H9 (cell line): ENCODE data around the gene GRAMD1C. TPM values are rescaled to one million over a fixed set of nuclear protein-coding genes. Genes with fewer than 3 reads are reported as not detected.

Source experiments
- DNase-seq: peaks from one replicate; pipeline ENCODE4 v3.0.0-alpha.2; 2017
- H2AFZ ChIP-seq: one replicate; pipeline ENCODE4 v1.6.1; 2013; ENCODE audit warnings: mild to moderate bottlenecking, low read length, control low read depth, moderate library complexity
- H2AK5ac ChIP-seq: 2 replicates; pipeline ENCODE4 v1.6.1; 2013; ENCODE audit warnings: low read length, control low read depth, mixed read lengths; ENCODE audit not compliant: insufficient read length
- H2BK120ac ChIP-seq: one replicate; pipeline ENCODE4 v1.6.1; 2013; ENCODE audit warnings: low read depth, mild to moderate bottlenecking, low read length, control low read depth, inconsistent platforms; ENCODE audit not compliant: poor library complexity, severe bottlenecking
- H2BK12ac ChIP-seq: 2 replicates; pipeline ENCODE4 v1.6.1; 2013; ENCODE audit warnings: low read length, control low read depth, mixed read lengths, low read depth; ENCODE audit not compliant: insufficient read length
- H2BK15ac ChIP-seq: 2 replicates; pipeline ENCODE4 v1.6.1; 2013; ENCODE audit warnings: low read depth, low read length, control low read depth
- H2BK20ac ChIP-seq: one replicate; pipeline ENCODE4 v1.6.1; 2013; ENCODE audit warnings: low read depth, mild to moderate bottlenecking, low read length, control low read depth, inconsistent platforms; ENCODE audit not compliant: poor library complexity, severe bottlenecking
- H2BK5ac ChIP-seq: 2 replicates; pipeline ENCODE4 v1.6.1; 2013; ENCODE audit warnings: low read length, control low read depth, mixed read lengths; ENCODE audit not compliant: insufficient read length
- H3K14ac ChIP-seq: 2 replicates; pipeline ENCODE4 v1.6.1; 2013; ENCODE audit warnings: low read length, control low read depth; ENCODE audit not compliant: insufficient read depth
- H3K18ac ChIP-seq: 2 replicates; pipeline ENCODE4 v1.6.1; 2013; ENCODE audit warnings: low read depth, mild to moderate bottlenecking, mixed read lengths, low read length, control low read depth; ENCODE audit not compliant: insufficient read length
- H3K23ac ChIP-seq: 2 replicates; pipeline ENCODE4 v1.6.1; 2013; ENCODE audit warnings: low read length, control low read depth, mixed read lengths, low read depth; ENCODE audit not compliant: insufficient read length
- H3K23me2 ChIP-seq: 2 replicates; pipeline ENCODE4 v1.6.1; 2013; ENCODE audit warnings: low read depth, mild to moderate bottlenecking, mixed read lengths, low read length, control low read depth; ENCODE audit not compliant: insufficient read length, poor library complexity, severe bottlenecking
- H3K27ac ChIP-seq: 2 replicates; pipeline ENCODE4 v1.5.1; 2013; ENCODE audit warnings: low read length, control low read depth, mixed read lengths, low read depth; ENCODE audit not compliant: insufficient read length
- H3K27me3 ChIP-seq: 2 replicates; pipeline ENCODE4 v1.6.1; 2013; ENCODE audit warnings: low read length, control low read depth, inconsistent platforms; ENCODE audit not compliant: insufficient read depth
- H3K4ac ChIP-seq: 2 replicates; pipeline ENCODE4 v1.6.1; 2013; ENCODE audit warnings: low read depth, mild to moderate bottlenecking, control low read depth, inconsistent platforms, low read length, moderate library complexity
- H3K4me1 ChIP-seq: 2 replicates; pipeline ENCODE4 v1.6.1; 2013; ENCODE audit warnings: low read length, control low read depth, inconsistent platforms; ENCODE audit not compliant: insufficient read depth
- H3K4me2 ChIP-seq: 2 replicates; pipeline ENCODE4 v1.6.1; 2013; ENCODE audit warnings: low read length, control low read depth, mixed read lengths; ENCODE audit not compliant: insufficient read length, insufficient read depth
- H3K56ac ChIP-seq: 2 replicates; pipeline ENCODE4 v1.6.1; 2013; ENCODE audit warnings: low read depth, mild to moderate bottlenecking, mixed read lengths, low read length, control low read depth; ENCODE audit not compliant: insufficient read length
- H3K79me1 ChIP-seq: 2 replicates; pipeline ENCODE4 v1.6.1; 2013; ENCODE audit warnings: low read depth, mild to moderate bottlenecking, moderate library complexity, low read length, control low read depth, inconsistent platforms; ENCODE audit not compliant: insufficient read depth, poor library complexity, severe bottlenecking
- H3K79me2 ChIP-seq: 2 replicates; pipeline ENCODE4 v1.6.1; 2013; ENCODE audit warnings: low read length, control low read depth, inconsistent platforms; ENCODE audit not compliant: insufficient read depth
- H3K9ac ChIP-seq: 2 replicates; pipeline ENCODE4 v1.6.1; 2013; ENCODE audit warnings: low read length, control low read depth, mixed read lengths; ENCODE audit not compliant: insufficient read length; ENCODE audit errors: extremely low read depth
- H3K9me3 ChIP-seq: one replicate; pipeline ENCODE4 v1.6.1; 2013; ENCODE audit warnings: low read depth, low read length, inconsistent platforms; ENCODE audit not compliant: control insufficient read depth
- H3T11ph ChIP-seq: one replicate; pipeline ENCODE4 v1.6.1; 2013; ENCODE audit warnings: mild to moderate bottlenecking, low read length, control low read depth, inconsistent platforms
- H4K20me1 ChIP-seq: one replicate; pipeline ENCODE4 v1.6.1; 2013; ENCODE audit not compliant: control insufficient read depth, insufficient read length, insufficient read depth
- H4K5ac ChIP-seq: 2 replicates; pipeline ENCODE4 v1.6.1; 2013; ENCODE audit warnings: low read depth, mild to moderate bottlenecking, mixed read lengths, low read length, control low read depth; ENCODE audit not compliant: insufficient read length
- H4K8ac ChIP-seq: replicated peaks from 2 replicates; pipeline ENCODE4 v1.6.1; 2013; ENCODE audit warnings: low read length, control low read depth, mixed read lengths, low read depth; ENCODE audit not compliant: insufficient read length
- H4K91ac ChIP-seq: 2 replicates; pipeline ENCODE4 v1.6.1; 2013; ENCODE audit warnings: low read depth, mild to moderate bottlenecking, moderate library complexity, mixed read lengths, low read length, control low read depth; ENCODE audit not compliant: insufficient read length
- H3K27ac Mint-ChIP-seq, 3 experiments: 2 replicates in 2 of 3; 3 replicates in 1 of 3; pipeline ENCODE4 v1.8.0; 2020 to 2021; ENCODE audit warnings: mixed read lengths in 3 of 3, mild to moderate bottlenecking in 1 of 3, moderate library complexity in 1 of 3
- H3K27me3 Mint-ChIP-seq: 2 replicates; pipeline ENCODE4 v1.8.0; 2021; ENCODE audit warnings: low read depth, mild to moderate bottlenecking, moderate library complexity, mixed read lengths
- H3K36me3 Mint-ChIP-seq, 3 experiments: 2 replicates in 2 of 3; 3 replicates in 1 of 3; pipeline ENCODE4 v1.8.0; 2020 to 2021; ENCODE audit warnings: low read depth in 3 of 3, mixed read lengths in 3 of 3; ENCODE audit not compliant: insufficient read depth in 1 of 3
- H3K4me1 Mint-ChIP-seq, 2 experiments: 2 replicates each; pipeline ENCODE4 v1.8.0; 2020; ENCODE audit warnings: mixed read lengths in 2 of 2
- H3K4me3 Mint-ChIP-seq, 2 experiments: 2 replicates in 1 of 2; 3 replicates in 1 of 2; pipeline ENCODE4 v1.8.0; 2020 to 2021; ENCODE audit warnings: mild to moderate bottlenecking in 2 of 2, mixed read lengths in 2 of 2, moderate library complexity in 1 of 2
- H3K9me3 Mint-ChIP-seq, 2 experiments: 2 replicates in 1 of 2; 3 replicates in 1 of 2; pipeline ENCODE4 v1.8.0; 2020; ENCODE audit warnings: mild to moderate bottlenecking in 2 of 2, mixed read lengths in 2 of 2, moderate library complexity in 1 of 2
- WGBS: extraction: QIAGEN DNeasy Blood & Tissue Kit; methylation state at CpG from one replicate; pipeline ENCODE4 v1.1.7; 2013; ENCODE audit warnings: missing lambda C conversion rate, low lambda C conversion rate, mixed read lengths; ENCODE audit not compliant: insufficient read length; ENCODE audit errors: extremely low coverage; 5-methylcytosine and 5-hydroxymethylcytosine counted together
- total RNA-seq: library from RNA; stranded (reverse); gene quantifications from 2 replicates; pipeline ENCODE4 v1.2.1, GENCODE V29; 2021
- TF ChIP-seq, protein P1 (sequence below): fragments of 200-600 bp; sonication (generic); conservative IDR thresholded peaks from 3 replicates; pipeline ENCODE4 v1.8.0; 2021; ENCODE audit warnings: antibody characterized with exemption, mild to moderate bottlenecking

GRAMD1C gene
- total RNA-seq, 1 experiment from 2014 or later, result 1.8 TPM

DNA sequence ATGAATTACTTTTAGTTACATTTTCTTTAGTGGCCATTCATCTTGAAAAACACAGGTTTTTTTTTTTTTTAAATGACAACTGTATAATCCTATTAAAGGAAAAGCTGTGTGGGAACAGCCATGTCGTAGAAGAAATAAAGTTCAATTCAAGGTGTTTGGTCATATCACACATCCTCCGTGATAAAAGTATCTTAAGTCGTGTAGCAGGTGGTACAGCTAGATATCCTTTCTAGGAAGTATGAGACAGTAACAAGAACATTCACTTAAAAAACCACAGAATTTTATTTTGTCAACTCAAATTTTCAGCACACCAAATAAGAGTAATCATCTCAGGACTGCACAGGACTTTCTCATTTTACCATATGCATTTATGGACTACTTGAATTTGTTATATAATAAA, 125.3 kb downstream of the GRAMD1C start:
- no peak overlapping the region for H3K4me3 Mint-ChIP-seq
- H3K4me1 Mint-ChIP-seq, result peaks cover 7 to 9% of the 10 kb centered on the region in 2 experiments
- H2BK20ac ChIP-seq, result no peak overlapping the region
- H4K5ac ChIP-seq, result no peak overlapping the region
- no peaks in the 10 kb centered on the region for H3K79me2 ChIP-seq
- H3K23me2 ChIP-seq, result no peaks in the 10 kb centered on the region
- H4K91ac ChIP-seq, result no peak overlapping the region
- no peaks in the 10 kb centered on the region for H3K9me3 ChIP-seq
- H2AK5ac ChIP-seq, result no peak overlapping the region
- no peaks in the 10 kb centered on the region; the same call in 1 of the 2 replicates for H3K4me1 ChIP-seq
- H3T11ph ChIP-seq, result no peak overlapping the region
- TF ChIP-seq, protein P1, sequence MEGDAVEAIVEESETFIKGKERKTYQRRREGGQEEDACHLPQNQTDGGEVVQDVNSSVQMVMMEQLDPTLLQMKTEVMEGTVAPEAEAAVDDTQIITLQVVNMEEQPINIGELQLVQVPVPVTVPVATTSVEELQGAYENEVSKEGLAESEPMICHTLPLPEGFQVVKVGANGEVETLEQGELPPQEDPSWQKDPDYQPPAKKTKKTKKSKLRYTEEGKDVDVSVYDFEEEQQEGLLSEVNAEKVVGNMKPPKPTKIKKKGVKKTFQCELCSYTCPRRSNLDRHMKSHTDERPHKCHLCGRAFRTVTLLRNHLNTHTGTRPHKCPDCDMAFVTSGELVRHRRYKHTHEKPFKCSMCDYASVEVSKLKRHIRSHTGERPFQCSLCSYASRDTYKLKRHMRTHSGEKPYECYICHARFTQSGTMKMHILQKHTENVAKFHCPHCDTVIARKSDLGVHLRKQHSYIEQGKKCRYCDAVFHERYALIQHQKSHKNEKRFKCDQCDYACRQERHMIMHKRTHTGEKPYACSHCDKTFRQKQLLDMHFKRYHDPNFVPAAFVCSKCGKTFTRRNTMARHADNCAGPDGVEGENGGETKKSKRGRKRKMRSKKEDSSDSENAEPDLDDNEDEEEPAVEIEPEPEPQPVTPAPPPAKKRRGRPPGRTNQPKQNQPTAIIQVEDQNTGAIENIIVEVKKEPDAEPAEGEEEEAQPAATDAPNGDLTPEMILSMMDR, result no peak
- H2BK120ac ChIP-seq, result no peak overlapping the region
- H3K9me3 Mint-ChIP-seq, result no peaks in the 10 kb centered on the region
- peaks cover 0 to 8% (median 8%) of the 10 kb centered on the region in 3 experiments; a peak in 4 of 7 replicates for H3K36me3 Mint-ChIP-seq
- H3K4ac ChIP-seq, result no peak overlapping the region
- no peak overlapping the region for H3K56ac ChIP-seq
- H2AFZ ChIP-seq, result no peak overlapping the region
- H3K27ac ChIP-seq, result no peak overlapping the region
- no peak overlapping the region for H3K14ac ChIP-seq
- no peak overlapping the region for H3K23ac ChIP-seq
- no peak overlapping the region for H3K9ac ChIP-seq
- H2BK12ac ChIP-seq, result no peak overlapping the region
- no peaks in the 10 kb centered on the region; the same call in 1 of the 2 replicates for H3K27me3 ChIP-seq
- no peak overlapping the region for H3K27ac Mint-ChIP-seq
- no peak overlapping the region for H3K4me2 ChIP-seq
- no peaks in the 10 kb centered on the region for H4K20me1 ChIP-seq
- H4K8ac ChIP-seq, result no peak overlapping the region
- H3K18ac ChIP-seq, result no peak overlapping the region
- no peak overlapping the region for H2BK15ac ChIP-seq
- H3K79me1 ChIP-seq, result no peaks in the 10 kb centered on the region
- DNase-seq, result no peak
- no CpG with 5 or more reads among the region's 3 CpGs for WGBS
- H3K27me3 Mint-ChIP-seq, result no peaks in the 10 kb centered on the region
- H2BK5ac ChIP-seq, result no peak overlapping the region
